Neural progenitor cell (in vitro differentiated cells): ENCODE data around the gene LPCAT3.

Experiments
- CTCF ChIP-seq: fragments of 200-600 bp; sonication (generic); IDR thresholded peaks from 2 replicates; pipeline ENCODE4 v1.5.1; 2017; ENCODE audit warnings: antibody characterized with exemption, mild to moderate bottlenecking
- EZH2 ChIP-seq: fragments of 200-600 bp; sonication (generic); IDR thresholded peaks from 2 replicates; pipeline ENCODE4 v1.6.1; 2017; ENCODE audit warnings: antibody characterized with exemption, mild to moderate bottlenecking, moderate library complexity
- EZH2phosphoT487 ChIP-seq: fragments of 200-600 bp; sonication (generic); IDR thresholded peaks from 2 replicates; pipeline ENCODE4 v1.6.1; 2017; ENCODE audit warnings: antibody characterized with exemption

GRCh38 chr12:7008864-7009263, 9.4 kb downstream of the LPCAT3 start:
- no peak for TF ChIP-seq CTCF
- TF ChIP-seq EZH2 = no peak
- no peak for TF ChIP-seq EZH2phosphoT487
